Measurements from ENCODE around the gene ICOSLG.
"Not testable (repeated sequence)": the region's sequence is repeated elsewhere in the genome, so short reads cannot be mapped to it uniquely, and the experiment has no call there.

ICOSLG gene

GRCh38 chr21:44223334-44223733 lies 17.4 kb downstream of the ICOSLG start:
- DNase-seq (ENCODE audit: low read depth) = not testable (repeated sequence)

GRCh38 chr21:44220674-44221073 lies 20.1 kb downstream of the ICOSLG start:
- DNase-seq (ENCODE audit: low read depth) = not testable (repeated sequence)

- DNase-seq (ENCODE audit: low read depth) = not testable (repeated sequence)
Observed at GRCh38 chr21:44218461-44218860, 22.3 kb downstream of the ICOSLG start.

DNA sequence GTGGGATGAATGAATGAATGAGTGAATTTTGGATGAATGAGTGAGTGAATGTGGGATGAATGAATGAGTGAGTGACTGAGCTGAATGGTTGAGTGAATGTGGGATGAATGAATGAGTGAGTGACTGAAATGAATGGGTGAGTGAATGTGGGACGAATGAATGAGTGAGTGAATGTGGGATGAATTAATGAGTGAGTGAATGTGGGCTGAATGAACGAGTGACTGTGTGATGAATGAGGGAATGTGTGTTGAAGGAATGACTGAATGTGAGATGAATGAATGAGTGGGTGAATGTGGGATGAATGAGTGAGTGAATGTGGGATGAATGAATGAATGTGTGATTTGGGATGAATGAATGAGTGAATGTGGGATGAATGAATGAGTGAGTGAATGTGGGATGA lies 28.8 kb downstream of the ICOSLG start:
- not testable (repeated sequence) for DNase-seq (ENCODE audit: low read depth)

DNA sequence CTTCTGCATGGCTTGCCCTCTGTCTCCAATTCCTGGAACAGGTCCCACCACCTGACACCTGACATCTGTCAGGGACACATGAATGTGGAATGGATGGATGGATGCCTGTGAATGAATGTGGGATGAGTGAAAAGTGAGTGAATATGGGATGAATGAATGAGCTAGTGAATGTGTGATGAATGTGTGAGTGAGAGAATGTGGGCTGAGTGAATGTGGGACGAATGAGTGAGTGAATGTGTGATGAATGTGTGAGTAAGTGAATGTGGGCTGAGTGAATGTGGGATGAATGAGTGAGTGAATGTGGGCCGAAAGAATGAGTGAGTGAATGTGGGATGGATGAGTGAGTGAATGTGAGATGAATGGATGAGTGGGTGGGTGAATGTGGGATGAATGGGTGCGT lies 29.2 kb downstream of the ICOSLG start:
- DNase-seq (ENCODE audit: low read depth) = not testable (repeated sequence)

DNA sequence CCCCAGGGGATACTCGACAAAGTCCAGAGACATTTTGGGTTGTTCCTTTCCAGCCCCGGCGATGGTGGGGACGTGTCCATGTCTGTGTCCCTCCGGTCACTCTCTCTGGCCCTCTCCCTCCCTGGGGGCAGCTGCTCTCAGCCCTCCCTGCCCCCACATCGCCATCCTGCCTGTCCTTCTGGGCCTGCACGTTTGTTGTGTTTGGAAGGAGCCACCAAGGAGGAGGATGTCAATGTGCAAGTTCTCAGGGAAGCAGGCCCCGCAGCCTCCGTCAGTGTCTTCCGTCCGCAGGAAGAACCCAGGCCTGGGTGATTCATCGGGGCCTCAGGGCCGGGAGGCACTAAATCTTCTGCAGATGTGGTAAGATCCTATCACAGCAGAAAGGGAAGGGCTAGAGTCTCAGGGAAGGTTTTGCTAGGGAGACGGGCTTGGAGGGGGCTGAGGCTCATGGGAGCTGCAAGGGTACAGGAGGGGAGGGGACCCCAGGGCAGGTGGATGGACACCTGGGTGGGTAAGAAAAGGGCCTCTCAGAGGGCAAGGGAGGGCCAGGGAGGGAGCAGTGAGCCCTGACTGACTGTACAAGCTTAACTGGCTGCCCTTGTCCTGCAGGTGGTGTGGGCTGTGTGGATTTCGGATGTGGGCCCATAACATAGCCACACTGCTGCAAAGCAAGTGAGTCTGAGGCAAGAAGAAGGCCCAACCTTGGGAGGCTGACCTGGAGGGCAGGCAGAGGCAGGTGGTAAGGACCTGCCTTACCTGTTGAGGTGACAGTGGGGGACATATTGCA lies 32.7 kb downstream of the ICOSLG start:
- DNase-seq (ENCODE audit: low read depth) = not testable (repeated sequence)

GRCh38 chr21:44206698-44207676 lies 33.8 kb downstream of the ICOSLG start:
- DNase-seq (ENCODE audit: low read depth) = not testable (repeated sequence)

DNA sequence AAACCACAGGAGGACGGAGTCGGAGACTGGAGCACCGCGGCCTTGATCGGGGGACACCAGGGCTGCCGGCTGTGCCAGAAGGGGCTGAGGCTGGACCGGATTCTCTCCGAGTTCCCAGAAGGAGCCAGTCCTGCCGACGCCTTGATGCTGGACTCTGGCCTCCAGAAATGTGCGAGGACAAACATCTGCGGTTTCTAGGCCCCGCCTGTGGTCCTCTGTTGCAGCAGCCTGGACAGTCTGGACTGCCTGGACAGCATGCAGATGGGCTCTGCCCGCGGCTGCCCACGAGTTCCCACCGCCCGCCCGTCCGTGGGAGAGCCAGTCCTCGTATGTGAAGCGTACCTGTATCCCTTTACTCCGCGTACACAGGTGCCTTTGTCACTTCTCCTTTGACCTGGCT lies 34.6 kb downstream of the ICOSLG start:
- DNase-seq (ENCODE audit: low read depth) = not testable (repeated sequence)

- DNase-seq (ENCODE audit: low read depth) = not testable (repeated sequence)
Observed at GRCh38 chr21:44202590-44203299, 38.0 kb downstream of the ICOSLG start.

DNA sequence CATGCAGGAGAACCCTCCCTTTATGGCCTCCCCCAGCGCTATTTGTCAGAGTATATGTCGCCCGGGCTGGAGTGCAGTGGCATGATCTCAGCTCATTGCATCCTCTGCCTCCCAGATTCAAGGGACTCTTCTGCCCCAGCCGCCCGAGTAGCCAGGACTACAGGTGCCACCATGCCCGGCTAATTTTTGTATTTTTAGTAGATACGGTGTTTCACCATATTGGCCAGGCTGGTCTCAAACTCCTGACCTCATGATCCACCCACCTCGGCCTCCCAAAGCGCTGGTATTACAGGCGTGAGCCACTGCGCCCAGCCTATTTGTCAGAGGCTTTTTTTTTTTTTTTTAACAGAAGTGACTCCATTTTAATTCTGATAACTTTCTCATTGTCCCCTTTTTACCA lies 40.7 kb downstream of the ICOSLG start:
- not testable (repeated sequence) for DNase-seq (ENCODE audit: low read depth)

GRCh38 chr21:44199448-44199847 lies 41.3 kb downstream of the ICOSLG start:
- no peak for DNase-seq (ENCODE audit: low read depth)

DNA sequence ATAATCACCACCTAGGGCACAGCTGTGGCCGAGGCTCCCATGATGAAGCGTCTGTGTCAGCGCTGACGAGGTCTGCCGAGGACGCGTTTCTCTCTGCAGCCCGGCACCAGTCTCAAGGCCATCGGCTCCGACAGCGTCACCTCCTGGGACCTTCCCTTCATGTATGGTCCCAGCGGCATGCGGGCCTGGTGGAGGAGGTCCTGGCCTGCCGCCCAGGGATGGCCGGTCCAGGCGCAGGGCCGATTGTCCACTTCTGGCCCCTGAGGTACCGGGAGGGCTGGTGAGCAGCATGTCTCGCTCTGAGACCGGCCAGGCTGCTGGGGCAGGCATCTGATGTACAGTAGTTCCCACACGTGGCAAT lies 43.6 kb downstream of the ICOSLG start:
- not testable (repeated sequence) for DNase-seq (ENCODE audit: low read depth)

DNA sequence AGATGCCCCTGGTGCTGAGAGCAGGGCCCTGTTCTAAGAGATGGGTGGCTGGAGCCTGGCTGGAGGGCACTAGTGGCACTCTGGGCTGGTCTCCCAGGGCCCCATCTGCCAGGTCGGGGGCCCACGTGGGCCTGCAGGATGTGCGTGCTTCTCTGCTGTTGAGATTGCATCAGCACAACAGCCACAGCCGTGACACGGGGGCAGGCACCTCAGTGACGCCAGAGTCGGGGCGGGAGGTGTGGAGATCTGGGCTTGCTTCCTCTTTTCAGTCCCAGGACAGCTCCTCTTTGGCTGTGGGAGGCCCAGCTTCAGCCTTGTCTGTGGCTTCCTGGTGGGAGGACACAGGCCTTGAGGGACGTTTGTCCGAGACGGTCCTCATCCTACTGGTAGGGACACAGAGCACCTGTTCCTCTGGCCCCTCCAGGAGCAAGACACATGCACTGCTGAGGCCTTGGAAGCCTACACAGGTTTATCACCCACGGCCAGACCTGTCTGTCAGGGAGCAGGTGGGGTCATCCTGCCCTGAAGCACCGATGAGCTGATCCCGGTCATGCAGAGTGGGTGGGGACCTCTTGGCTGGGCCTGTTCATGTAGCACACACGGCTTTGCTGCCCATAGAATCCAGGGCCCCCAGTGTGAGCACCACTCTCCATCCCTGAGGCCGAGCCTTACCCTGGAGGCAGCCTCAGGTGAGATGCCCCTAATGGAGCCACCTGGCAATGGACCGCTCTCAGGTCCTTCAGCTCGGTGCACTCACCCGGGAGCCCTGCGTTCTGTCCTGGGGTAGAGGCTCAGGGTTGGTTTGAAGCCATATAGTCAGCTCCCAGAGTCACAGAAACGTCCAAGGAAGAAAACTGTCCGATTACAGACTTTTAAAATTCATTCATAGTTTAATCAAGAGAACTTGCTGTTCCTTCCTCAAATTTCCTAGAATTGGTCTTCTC lies 44.3 kb downstream of the ICOSLG start:
- DNase-seq (ENCODE audit: low read depth) = not testable (repeated sequence)

DNA sequence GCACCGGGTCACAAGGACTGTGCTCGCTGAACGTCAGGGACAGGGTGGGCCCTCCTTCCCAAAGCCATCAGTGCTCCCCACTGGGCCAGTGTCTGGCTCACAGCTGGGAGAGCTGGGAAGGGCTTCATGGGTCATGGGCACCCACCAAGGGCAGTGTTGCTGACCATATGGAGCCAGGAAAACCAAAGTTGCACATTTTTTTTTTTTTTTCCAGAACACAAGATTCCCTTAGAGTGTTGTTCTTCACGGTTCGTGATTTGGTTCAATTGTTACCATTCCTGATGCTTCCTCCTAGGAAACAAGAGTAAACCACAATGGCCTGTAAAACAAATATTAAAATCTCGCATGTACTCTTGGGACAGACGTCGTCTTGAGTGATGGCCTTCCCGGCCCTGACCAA lies 45.9 kb downstream of the ICOSLG start:
- not testable (repeated sequence) for DNase-seq (ENCODE audit: low read depth)

DNA sequence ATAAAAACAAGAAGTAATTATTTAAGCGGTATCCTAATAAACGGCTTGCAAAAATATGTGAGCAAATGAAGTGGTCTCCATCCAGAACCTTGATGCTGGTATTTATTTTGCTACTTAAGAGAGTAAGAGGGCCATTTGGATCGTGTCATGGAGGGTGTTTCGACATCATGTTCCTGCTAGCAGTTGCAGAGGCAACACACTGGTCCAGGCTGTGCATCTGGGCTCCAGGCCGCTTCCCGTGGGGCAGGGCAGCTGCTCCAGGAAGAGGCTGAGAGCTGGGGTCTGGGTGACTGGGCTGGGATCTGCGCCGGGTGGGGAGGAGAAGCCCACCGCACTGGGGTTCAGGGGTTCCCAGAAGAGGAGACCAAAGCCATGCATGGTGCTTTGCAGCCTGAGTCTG lies 46.3 kb downstream of the ICOSLG start:
- DNase-seq (ENCODE audit: low read depth) = not testable (repeated sequence)

- not testable (repeated sequence) for DNase-seq (ENCODE audit: low read depth)
Observed at GRCh38 chr21:44193108-44193507, 47.6 kb downstream of the ICOSLG start.

GRCh38 chr21:44190349-44191271 lies 50.1 kb downstream of the ICOSLG start:
- not testable (repeated sequence) for DNase-seq (ENCODE audit: low read depth)

DNA sequence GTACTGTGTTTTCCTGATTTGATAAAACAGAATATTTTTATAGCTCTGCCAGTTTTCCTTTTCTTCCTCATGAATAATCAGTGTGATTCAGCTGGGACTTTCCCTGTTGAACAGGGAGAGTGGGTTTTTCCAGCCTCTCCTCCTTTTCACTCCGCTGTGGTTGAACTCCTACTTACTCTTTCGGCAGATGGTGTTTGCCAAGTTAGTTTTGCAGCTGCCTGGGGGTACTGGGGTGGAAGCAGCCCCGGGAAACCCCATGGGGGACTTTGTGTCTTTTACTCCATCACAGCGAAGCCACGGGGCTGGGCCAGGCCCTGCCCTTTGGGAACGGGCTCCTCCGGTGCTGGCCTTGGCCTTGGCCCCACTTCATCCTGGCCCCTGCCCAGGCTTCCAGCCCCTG lies 55.9 kb downstream of the ICOSLG start:
- not testable (repeated sequence) for DNase-seq (ENCODE audit: low read depth)

GRCh38 chr21:44182202-44182601 lies 58.5 kb downstream of the ICOSLG start:
- not testable (repeated sequence) for DNase-seq (ENCODE audit: low read depth)

GRCh38 chr21:44181506-44181905 lies 59.2 kb downstream of the ICOSLG start:
- not testable (repeated sequence) for DNase-seq (ENCODE audit: low read depth)
